Measurements from ENCODE around the gene VSNL1. TPM values are rescaled to one million over a fixed set of nuclear protein-coding genes. Genes with fewer than 3 reads are reported as not detected.

Gene VSNL1
- polyA plus RNA-seq (2012; ENCODE audit: insufficient read depth, insufficient read length, low read depth), result not detected

DNA sequence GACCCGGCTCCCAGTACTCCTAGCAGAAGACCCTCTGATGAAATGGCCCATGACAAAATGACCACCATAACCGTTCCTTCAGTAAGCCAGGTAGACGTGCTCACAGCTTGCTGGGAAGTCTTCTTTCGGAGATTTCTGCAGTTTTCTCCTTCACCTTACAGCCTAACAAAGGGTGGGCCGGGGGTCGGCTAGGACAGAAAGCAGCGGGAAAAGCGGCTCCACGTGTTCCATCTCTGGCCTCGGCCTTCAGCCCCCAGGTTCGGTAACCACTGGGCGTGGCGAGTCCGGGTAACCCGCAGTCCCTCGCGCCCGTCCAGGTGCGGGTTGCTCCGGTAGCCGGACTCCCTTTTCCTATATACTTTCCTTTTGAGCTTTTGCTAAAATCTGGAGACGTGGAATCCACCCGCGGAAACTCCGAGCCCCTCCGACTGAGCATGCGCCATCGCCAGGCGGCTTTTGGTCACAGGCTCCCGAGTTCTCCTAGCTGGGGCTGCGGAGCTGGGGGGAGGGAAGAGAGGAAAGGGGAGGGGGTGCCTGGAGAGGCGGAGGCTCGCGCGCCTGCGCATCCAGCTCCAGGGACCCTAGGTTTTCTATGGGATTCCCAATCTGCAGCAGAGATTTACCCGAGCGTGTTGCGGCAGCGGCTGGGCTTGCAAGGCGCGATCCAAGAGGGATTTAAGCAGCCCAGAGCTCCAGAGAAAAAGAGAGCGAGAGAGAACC is at the start of gene VSNL1:
VSNL1 (plus strand) TSS at position 604 of the 720 bp plus-strand sequence. CDS start 51,379 bp downstream, outside the sequence.
- Histone ChIP-seq H3K4me1 (no peaks in the 10 kb centered on the region), H3K36me3 (no peaks in the 10 kb centered on the region), H3K4me3 (ENCODE audit: low read depth, low read length) (peak within 1 kb of the TSS; percentile 55), H3K9me3 (no peaks in the 10 kb centered on the region), H3K27me3 (peaks cover 88% of the 10 kb centered on the region)
- no peak for TF ChIP-seq CTCF (IDR thresholded peaks at IDR 0.05; ENCODE audit: low read depth, low read length)
- peak; percentile 87 for DNase-seq

GRCh38 chr2:17495590-17495989 is 44.9 kb upstream of the VSNL1 start:
- H3K9me3 ChIP-seq, result no peaks in the 10 kb centered on the region
- no peak for DNase-seq
- H3K4me3 ChIP-seq (ENCODE audit: low read depth, low read length), result no peak overlapping the region
- no peaks in the 10 kb centered on the region for H3K36me3 ChIP-seq
- H3K27me3 ChIP-seq, result no peaks in the 10 kb centered on the region
- no peak for TF ChIP-seq CTCF (IDR thresholded peaks at IDR 0.05; ENCODE audit: low read depth, low read length)
- H3K4me1 ChIP-seq, result no peaks in the 10 kb centered on the region

- Histone ChIP-seq H3K4me3 (ENCODE audit: low read depth, low read length) (no peak overlapping the region), H3K4me1 (no peaks in the 10 kb centered on the region), H3K36me3 (no peaks in the 10 kb centered on the region), H3K27me3 (no peaks in the 10 kb centered on the region), H3K9me3 (no peaks in the 10 kb centered on the region)
- no peak for DNase-seq
- no peak for TF ChIP-seq CTCF (IDR thresholded peaks at IDR 0.05; ENCODE audit: low read depth, low read length)
Measured at GRCh38 chr2:17497718-17498117, 42.8 kb upstream of the VSNL1 start.

- TF ChIP-seq CTCF (IDR thresholded peaks at IDR 0.05; ENCODE audit: low read depth, low read length), result no peak
Measured at GRCh38 chr2:17506736-17507616, 33.5 kb upstream of the VSNL1 start.

DNA sequence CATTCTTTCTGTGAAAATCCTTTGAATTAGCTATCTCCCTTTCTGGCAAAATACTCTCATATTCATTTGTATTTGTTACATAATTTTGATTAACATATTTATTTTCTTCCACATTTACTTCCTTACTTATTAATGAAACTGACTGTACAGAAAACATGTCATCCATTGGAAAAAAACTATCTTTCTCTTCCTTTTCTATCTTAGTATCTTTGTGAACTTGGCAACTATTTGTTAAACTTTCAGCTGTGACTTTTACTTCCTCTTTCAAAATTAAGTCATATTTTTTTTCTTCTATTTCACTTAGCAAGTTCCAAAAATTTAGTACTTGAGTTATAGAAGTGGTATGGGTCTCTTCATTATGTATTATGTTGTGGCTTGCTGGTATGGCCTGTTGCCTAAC is 24.8 kb upstream of the VSNL1 start:
- Histone ChIP-seq H3K9me3 (no peaks in the 10 kb centered on the region), H3K4me3 (ENCODE audit: low read depth, low read length) (no peak overlapping the region), H3K27me3 (peaks cover 37% of the 10 kb centered on the region), H3K36me3 (no peaks in the 10 kb centered on the region), H3K4me1 (no peaks in the 10 kb centered on the region)
- DNase-seq, result no peak
- no peak for TF ChIP-seq CTCF (IDR thresholded peaks at IDR 0.05; ENCODE audit: low read depth, low read length)

More at GRCh38 chr2:17506736-17507616, 33.5 kb upstream of the VSNL1 start:
- no peak overlapping the region for H3K4me3 ChIP-seq (ENCODE audit: low read depth, low read length)
- no peaks in the 10 kb centered on the region; the same call in 1 of the 2 replicates for H3K27me3 ChIP-seq
- no peaks in the 10 kb centered on the region for H3K9me3 ChIP-seq
- no peak for DNase-seq
- H3K4me1 ChIP-seq, result no peaks in the 10 kb centered on the region
- H3K36me3 ChIP-seq, result no peaks in the 10 kb centered on the region
